Measurements from ENCODE around the gene ATP8A2. TPM values are rescaled to one million over a fixed set of nuclear protein-coding genes. Genes with fewer than 3 reads are reported as not detected.

ATP8A2 gene
- 1 to 10 TPM in 3 of 6 donors, under 1 TPM in 3; 0.55 to 1.5 (median 0.87) TPM for total RNA-seq

- TF ChIP-seq POLR2AphosphoS5 (IDR thresholded peaks at IDR 0.05) (no peak), CTCF (IDR thresholded peaks at IDR 0.05) (no peak), POLR2A (IDR thresholded peaks at IDR 0.05) (no peak), EP300 (IDR thresholded peaks at IDR 0.05) (no peak)
- peak within 1 kb of the TSS in 3 of 4 donors; percentile 31 to 44 (median 34) for H3K4me3 ChIP-seq
- H3K27ac ChIP-seq: no peak within 1 kb of the TSS
- no peaks in the 10 kb centered on the region for H3K36me3 ChIP-seq
- WGBS, 2 donors: 3 to 6% methylated on average over 21 to 27 of the region's 58 CpGs
- peaks cover 0 to 15% (median 10%) of the 10 kb centered on the region in 4 donors for H3K4me1 ChIP-seq
- no peak for DNase-seq
- ATAC-seq (ENCODE audit: low FRiP score in 2 of 2): no peak
- H3K9me3 ChIP-seq: no peaks in the 10 kb centered on the region
- H3K27me3 ChIP-seq: peaks cover 0 to 23% (median 13%) of the 10 kb centered on the region in 4 donors
These were observed at the start of gene ATP8A2 for GRCh38 chr13:25371875-25372283. Gene ATP8A2, plus strand, starts transcription at chr13:25371974. Its CDS starts 239 bp downstream, at chr13:25372213.

- TF ChIP-seq EP300 (IDR thresholded peaks at IDR 0.05): no peak
- no peak for TF ChIP-seq CTCF (IDR thresholded peaks at IDR 0.05)
- TF ChIP-seq POLR2AphosphoS5 (IDR thresholded peaks at IDR 0.05): no peak
- TF ChIP-seq POLR2A (IDR thresholded peaks at IDR 0.05): no peak
- no peak for ATAC-seq (ENCODE audit: low FRiP score in 2 of 2)
- Histone ChIP-seq H3K27ac (no peak overlapping the region), H3K4me3 (no peak overlapping the region), H3K36me3 (peaks cover 34 to 100% (median 48%) of the 10 kb centered on the region in 4 donors), H3K4me1 (no peaks in the 10 kb centered on the region), H3K27me3 (no peaks in the 10 kb centered on the region), H3K9me3 (no peaks in the 10 kb centered on the region)
- WGBS, 2 donors: 76 to 80% methylated on average over 2 of the region's 2 CpGs
- no peak for DNase-seq
These were observed 47.7 kb upstream of the ATP8A2 start for GRCh38 chr13:25324100-25324499.

DNA sequence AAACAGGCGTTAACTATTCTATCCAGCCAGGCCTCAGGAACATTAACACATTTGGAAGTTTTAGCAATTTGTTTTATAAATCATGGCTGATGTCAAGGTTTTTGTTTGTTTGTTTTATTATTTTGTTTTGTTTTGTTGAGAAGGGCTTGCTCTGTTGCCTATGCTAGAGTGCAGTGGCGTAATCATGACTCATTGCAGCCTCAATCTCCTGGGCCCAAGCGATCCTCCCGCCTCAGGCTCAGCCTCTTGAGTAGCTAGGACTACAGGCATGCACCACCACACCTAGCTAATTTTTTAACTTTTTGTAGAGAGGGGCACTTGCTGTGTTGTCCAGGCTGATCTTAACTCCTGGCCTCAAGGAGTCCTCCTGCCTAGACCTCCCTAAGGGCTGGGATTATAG lies 42.1 kb upstream of the ATP8A2 start:
- ATAC-seq (ENCODE audit: low FRiP score in 2 of 2): no peak
- 94 to 96% methylated on average over 4 of the region's 4 CpGs for WGBS, 2 donors
- H3K27ac ChIP-seq: no peak overlapping the region
- no peak overlapping the region for H3K4me3 ChIP-seq
- no peaks in the 10 kb centered on the region for H3K4me1 ChIP-seq
- DNase-seq: no peak
- H3K36me3 ChIP-seq: peaks cover 26 to 100% (median 54%) of the 10 kb centered on the region in 4 donors
- no peaks in the 10 kb centered on the region for H3K27me3 ChIP-seq
- TF ChIP-seq POLR2AphosphoS5 (IDR thresholded peaks at IDR 0.05) (no peak), EP300 (IDR thresholded peaks at IDR 0.05) (no peak), POLR2A (IDR thresholded peaks at IDR 0.05) (no peak), CTCF (IDR thresholded peaks at IDR 0.05) (no peak)
- H3K9me3 ChIP-seq: no peaks in the 10 kb centered on the region

DNA sequence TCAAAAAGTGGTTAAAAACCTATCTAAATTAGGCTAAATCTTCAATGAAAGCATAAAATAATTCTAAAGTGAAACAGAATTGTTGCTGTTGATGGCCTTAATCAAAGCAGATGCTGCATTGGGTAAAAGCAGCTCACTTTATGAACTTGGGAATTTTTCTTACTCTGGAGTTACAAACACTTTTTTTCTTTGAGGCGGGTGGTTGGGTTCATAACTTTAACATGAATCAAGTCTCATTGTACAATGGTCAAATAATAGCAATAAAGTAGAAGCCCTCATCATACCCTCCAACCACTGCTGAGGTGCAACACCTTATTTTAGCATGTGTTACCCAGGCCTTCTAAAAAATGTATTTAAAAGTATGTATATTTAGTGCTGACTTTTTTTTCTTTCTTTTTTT lies 41.2 kb upstream of the ATP8A2 start:
- Histone ChIP-seq H3K4me1 (no peaks in the 10 kb centered on the region), H3K9me3 (no peaks in the 10 kb centered on the region), H3K4me3 (no peak overlapping the region), H3K27ac (no peak overlapping the region), H3K36me3 (peaks cover 22 to 96% (median 51%) of the 10 kb centered on the region in 4 donors), H3K27me3 (no peaks in the 10 kb centered on the region)
- no peak for TF ChIP-seq POLR2A (IDR thresholded peaks at IDR 0.05)
- TF ChIP-seq EP300 (IDR thresholded peaks at IDR 0.05): no peak
- TF ChIP-seq POLR2AphosphoS5 (IDR thresholded peaks at IDR 0.05): no peak
- no peak for TF ChIP-seq CTCF (IDR thresholded peaks at IDR 0.05)
- WGBS, 2 donors: 94 to 95% methylated on average over 1 of the region's 1 CpG
- no peak for ATAC-seq (ENCODE audit: low FRiP score in 2 of 2)
- no peak for DNase-seq

DNA sequence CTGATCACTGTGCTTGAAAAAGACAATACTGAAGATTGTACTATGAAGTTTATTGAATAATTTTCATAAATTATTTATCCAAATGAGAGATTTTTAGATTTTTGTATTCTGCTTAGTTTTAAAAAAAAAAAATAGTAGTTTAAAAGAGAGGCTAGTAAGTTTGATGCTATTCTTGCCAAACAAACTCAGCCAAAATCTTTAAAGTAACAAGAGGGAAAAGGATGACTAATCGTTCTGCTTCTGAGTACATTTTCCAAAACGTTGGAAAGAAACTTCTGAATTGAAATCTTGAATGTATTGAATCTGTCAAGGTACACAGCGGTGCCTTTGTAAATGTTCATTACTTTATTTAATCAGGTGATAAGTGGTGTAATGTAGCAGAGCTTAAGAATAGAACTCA lies 35.9 kb upstream of the ATP8A2 start:
- H3K4me3 ChIP-seq: no peak overlapping the region
- no peaks in the 10 kb centered on the region for H3K9me3 ChIP-seq
- H3K27ac ChIP-seq: no peak overlapping the region
- ATAC-seq (ENCODE audit: low FRiP score in 2 of 2) (no peak), DNase-seq (no peak)
- peaks cover 10 to 88% (median 31%) of the 10 kb centered on the region in 4 donors for H3K36me3 ChIP-seq
- H3K27me3 ChIP-seq: no peaks in the 10 kb centered on the region
- H3K4me1 ChIP-seq: no peaks in the 10 kb centered on the region
- TF ChIP-seq POLR2A (IDR thresholded peaks at IDR 0.05): no peak
- no peak for TF ChIP-seq EP300 (IDR thresholded peaks at IDR 0.05)
- no peak for TF ChIP-seq CTCF (IDR thresholded peaks at IDR 0.05)
- TF ChIP-seq POLR2AphosphoS5 (IDR thresholded peaks at IDR 0.05): no peak
- 63 to 66% methylated on average over 3 of the region's 3 CpGs for WGBS, 2 donors

Measured in upper lobe of left lung (tissue), 6 donors.